ENCODE results near the gene ASB14.
"Not testable (repeated sequence)": the region's sequence is repeated elsewhere in the genome, so short reads cannot be mapped to it uniquely, and the experiment has no call there.

ASB14 gene

GRCh38 chr3:57292159-57292896 lies at the start of gene ASB14:
TSS of gene ASB14 (minus strand) at chr3:57292685. CDS start at chr3:57292033, 652 bp downstream.
- no peak for DNase-seq (ENCODE audit: low read depth in 2 of 3, low spot score in 1 of 3)

GRCh38 chr3:57339071-57339642 lies 46.7 kb upstream of the ASB14 start:
- not testable (repeated sequence) for DNase-seq (ENCODE audit: low read depth in 2 of 3, low spot score in 1 of 3)

DNA sequence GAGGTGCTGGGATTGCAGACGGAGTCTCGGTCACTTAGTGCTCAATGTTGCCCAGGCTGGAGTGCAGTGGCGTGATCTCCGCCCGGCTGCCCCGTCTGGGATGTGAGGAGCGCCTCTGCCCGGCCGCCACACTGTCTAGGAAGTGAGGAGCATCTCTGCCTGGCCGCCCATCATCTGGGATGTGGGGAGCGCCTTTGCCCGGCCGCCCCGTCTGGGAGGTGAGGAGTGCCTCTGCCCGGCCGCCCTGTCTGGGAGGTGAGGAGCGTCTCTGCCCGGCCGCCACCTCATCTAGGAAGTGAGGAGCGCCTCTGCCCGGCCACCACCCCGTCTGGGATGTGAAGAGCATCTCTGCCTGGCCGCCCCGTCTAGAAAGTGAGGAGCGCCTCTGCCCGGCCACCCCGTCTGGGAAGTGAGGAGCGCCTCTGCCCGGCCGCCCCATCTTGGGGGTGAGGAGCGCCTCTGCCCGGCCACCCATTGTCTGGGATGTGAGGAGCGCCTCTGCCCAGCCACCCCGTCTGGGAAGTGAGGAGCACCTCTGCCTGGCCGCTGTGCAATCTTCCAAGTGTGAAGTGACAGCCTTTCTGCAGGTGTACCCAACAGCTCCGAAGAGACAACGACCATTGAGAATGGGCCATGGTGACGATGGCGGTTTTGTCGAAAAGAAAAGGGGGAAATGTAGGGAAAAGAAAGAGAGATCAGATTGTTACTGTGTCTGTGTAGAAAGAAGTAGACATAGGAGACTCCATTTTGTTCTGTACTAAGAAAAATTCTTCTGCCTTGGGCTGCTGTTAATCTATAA lies 46.0 kb upstream of the ASB14 start:
- DNase-seq (ENCODE audit: low read depth in 2 of 3, low spot score in 1 of 3), result not testable (repeated sequence)

- DNase-seq (ENCODE audit: low read depth in 2 of 3, low spot score in 1 of 3), result no peak
Measured at GRCh38 chr3:57335283-57335938, 42.9 kb upstream of the ASB14 start.

DNA sequence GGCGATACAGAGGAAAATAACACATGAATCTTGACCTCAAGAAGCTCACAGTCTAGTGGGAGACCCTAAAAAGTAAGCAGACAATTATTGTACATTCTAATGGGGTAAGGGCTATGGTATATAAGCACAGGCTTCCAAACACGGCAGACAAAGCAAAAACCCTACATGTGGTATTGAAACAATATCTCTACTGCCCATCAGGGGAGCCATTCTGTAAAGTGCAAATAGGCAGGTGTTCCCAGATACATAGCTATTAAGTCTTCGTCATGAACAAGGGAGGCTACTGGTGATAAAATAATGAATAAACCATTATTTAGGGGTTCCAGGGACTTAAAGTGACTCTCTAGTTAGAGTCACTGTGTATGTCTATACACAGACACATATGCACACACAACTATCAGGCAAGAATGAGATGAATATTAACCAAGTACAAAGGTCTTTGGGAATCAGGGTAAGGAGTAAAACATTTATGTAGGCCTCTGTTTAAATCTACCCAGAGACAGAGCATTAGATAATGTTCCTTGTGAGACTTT lies 38.7 kb upstream of the ASB14 start:
- DNase-seq (ENCODE audit: low read depth in 2 of 3, low spot score in 1 of 3), result no peak

DNA sequence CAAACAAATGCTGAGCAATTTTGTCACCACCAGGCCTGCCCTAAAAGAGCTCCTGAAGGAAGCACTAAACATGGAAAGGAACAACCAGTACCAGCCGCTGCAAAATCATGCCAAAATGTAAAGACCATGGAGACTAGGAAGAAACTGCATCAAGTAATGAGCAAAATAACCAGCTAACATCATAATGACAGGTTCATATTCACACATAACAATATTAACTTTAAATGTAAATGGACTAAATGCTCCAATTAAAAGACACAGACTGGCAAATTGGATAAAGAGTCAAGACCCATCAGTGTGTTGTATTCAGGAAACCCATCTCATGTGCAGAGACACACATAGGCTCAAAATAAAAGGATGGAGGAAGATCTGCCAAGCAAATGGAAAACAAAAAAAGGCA lies 34.0 kb upstream of the ASB14 start:
- DNase-seq (ENCODE audit: low read depth in 2 of 3, low spot score in 1 of 3), result not testable (repeated sequence)

DNA sequence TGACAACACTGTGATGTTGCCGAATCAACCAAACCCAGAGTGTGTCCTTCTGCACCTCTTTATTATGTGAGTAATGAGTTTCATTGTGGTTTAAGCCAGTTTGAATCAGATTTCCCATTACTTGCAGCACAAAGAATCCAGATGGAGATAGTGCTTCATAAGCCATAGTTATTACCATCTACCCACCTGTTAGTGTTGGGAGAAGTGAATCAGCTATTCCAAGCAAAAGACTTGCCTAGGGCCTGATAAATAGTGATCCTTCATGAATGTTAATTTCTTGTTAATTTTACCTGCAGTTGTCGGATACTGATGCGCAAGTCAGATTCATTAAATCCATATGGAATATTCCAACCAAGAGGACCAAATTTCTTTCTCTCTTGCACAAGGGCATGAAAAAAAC lies 21.7 kb upstream of the ASB14 start:
- no peak for DNase-seq (ENCODE audit: low read depth in 2 of 3, low spot score in 1 of 3)

DNA sequence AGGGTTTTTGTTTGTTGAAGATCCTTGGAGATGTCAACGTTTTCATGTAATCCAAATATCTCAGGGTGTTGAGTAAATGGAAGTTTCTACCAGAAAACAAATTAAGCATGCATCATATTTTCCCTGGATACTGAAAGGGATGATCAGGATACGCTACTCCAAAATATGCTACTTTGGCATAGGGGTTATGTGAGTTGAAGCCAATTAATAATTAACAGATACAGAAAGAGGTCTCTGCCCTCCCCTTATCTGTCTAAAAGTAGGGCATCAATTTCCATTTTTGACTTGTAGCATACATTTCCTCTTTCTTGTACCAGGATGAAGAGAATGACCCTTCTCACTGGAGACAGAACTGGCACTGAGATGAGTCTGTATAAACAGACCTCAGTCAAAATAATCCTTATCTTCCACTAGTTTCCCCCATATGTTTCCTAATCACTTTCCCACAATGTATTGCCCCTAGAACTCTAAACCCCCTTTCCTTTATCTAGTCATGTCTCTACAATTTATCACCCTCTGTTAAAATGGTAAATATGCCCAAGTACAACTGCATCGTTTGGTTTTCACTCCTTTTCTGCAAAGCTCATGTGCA lies 17.4 kb upstream of the ASB14 start:
- DNase-seq (ENCODE audit: low read depth in 2 of 3, low spot score in 1 of 3), result no peak

DNA sequence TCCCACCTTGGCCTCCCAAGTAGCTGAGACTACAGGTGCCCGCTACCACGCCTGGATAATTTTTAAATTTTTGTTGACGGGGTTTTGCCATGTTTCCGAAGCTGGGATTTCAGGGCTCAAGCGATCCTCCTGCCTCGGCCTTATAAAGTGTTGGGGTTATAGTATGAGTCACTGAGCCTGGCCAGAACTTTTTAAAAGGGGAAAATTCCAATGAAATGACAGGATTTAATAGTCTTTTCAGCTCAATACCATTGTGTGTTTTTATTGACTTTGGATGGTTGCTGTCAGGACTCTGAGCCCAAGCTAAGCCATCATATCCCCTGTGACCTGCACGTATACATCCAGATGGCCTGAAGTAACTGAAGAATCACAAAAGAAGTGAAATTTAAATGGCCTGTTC lies 11.0 kb upstream of the ASB14 start:
- DNase-seq (ENCODE audit: low read depth in 2 of 3, low spot score in 1 of 3), result not testable (repeated sequence)

- no peak for DNase-seq (ENCODE audit: low read depth in 2 of 3, low spot score in 1 of 3)
Measured at GRCh38 chr3:57298041-57298440, 5.6 kb upstream of the ASB14 start.

GRCh38 chr3:57292897-57293526 lies 527 bp upstream of the ASB14 start:
- no peak for DNase-seq (ENCODE audit: low read depth in 2 of 3, low spot score in 1 of 3)

DNA sequence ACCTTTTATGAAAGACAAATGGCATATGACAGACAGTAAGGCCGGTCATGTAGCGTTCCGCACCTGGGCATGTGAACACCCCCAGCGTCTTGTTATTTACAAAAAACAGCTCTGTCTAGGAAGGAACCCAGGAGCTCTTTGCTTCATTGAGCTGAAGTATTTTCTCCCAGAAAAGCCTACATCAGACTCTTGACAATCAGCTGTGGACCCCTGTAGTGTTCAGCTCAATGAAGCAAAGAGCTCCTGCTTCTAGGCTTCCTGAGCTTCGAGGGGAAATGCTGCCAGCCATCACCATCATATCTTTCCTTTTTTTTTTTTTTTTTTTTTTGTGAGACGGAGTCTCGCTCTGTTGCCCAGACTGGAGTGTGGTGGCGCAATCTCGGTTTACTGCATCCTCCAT lies 4.1 kb downstream of the ASB14 start:
- no peak for DNase-seq (ENCODE audit: low read depth in 2 of 3, low spot score in 1 of 3)

- DNase-seq (ENCODE audit: low read depth in 2 of 3, low spot score in 1 of 3), result no peak
Measured at GRCh38 chr3:57287205-57287604, 5.3 kb downstream of the ASB14 start.

GRCh38 chr3:57283334-57283733 lies 9.2 kb downstream of the ASB14 start:
- no peak for DNase-seq (ENCODE audit: low read depth in 2 of 3, low spot score in 1 of 3)

DNA sequence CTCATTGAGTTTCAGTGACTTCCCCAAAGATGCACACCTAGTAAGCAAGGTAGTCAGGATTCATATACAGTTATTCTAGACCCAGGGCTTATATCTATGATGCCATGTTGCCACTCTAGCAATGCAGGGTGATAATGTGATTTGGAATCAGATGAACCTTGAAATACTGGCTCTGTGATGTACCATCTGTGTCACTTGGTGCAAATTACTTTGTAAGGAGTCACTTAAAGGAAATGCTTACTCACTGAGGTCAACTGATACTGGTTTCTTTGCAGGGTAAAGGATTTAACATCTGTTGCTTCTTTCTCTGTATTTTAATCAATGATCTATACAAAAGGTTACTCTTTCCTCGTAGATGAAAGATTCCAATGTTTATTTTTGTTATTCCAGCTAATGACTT lies 10.8 kb downstream of the ASB14 start:
- no peak for DNase-seq (ENCODE audit: low read depth in 2 of 3, low spot score in 1 of 3)

- no peak for DNase-seq (ENCODE audit: low read depth in 2 of 3, low spot score in 1 of 3)
Measured at GRCh38 chr3:57279685-57280084, 12.8 kb downstream of the ASB14 start.

GRCh38 chr3:57278237-57278636 lies 14.2 kb downstream of the ASB14 start:
- DNase-seq (ENCODE audit: low read depth in 2 of 3, low spot score in 1 of 3), result no peak

GRCh38 chr3:57275393-57275792 lies 17.1 kb downstream of the ASB14 start:
- no peak for DNase-seq (ENCODE audit: low read depth in 2 of 3, low spot score in 1 of 3)

DNA sequence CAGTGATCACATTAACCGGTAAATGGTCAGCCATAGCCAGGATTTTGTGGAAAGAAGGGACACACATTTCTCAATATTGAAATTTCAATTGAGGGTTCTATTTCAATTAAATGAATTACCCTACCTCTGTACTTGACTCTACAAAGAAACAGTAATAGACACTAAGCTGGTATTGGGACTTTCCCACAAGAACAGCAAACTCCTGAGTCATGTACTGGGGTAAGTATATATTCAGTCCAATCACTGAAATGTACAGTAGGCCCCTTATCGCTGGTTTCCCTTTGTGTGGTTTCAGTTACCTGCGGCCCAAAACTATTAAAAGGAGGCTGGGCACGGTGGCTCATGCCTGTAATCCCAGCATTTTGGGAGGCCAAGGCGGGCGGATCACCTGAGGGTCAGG lies 17.6 kb downstream of the ASB14 start:
- DNase-seq (ENCODE audit: low read depth in 2 of 3, low spot score in 1 of 3), result no peak

GRCh38 chr3:57268416-57268815 lies 24.1 kb downstream of the ASB14 start:
- DNase-seq (ENCODE audit: low read depth in 2 of 3, low spot score in 1 of 3), result no peak

- DNase-seq (ENCODE audit: low read depth in 2 of 3, low spot score in 1 of 3), result no peak
Measured at GRCh38 chr3:57261929-57262328, 30.6 kb downstream of the ASB14 start.

Data from stimulated activated CD4-positive, alpha-beta T cell treated with anti-CD3 and anti-CD28 coated beads, Interleukin-12 subunit alpha, Interleukin-12 subunit beta, amount 100 ng/mL, for 48 hours (primary cell).